Natural killer cell (primary cell): ENCODE data around the gene SNRPD3. TPM values are rescaled to one million over a fixed set of nuclear protein-coding genes. Genes with fewer than 3 reads are reported as not detected.

Experiments
- ATAC-seq, 3 donors: fragments of 150-1000 bp in 2 of 3; fragments of 200-7000 bp in 1 of 3; cut with Tn5 transposase; 1 replicate in 1 of 3; 2 replicates in 2 of 3; pipeline ENCODE4 v1.10.0; 2021; ENCODE audit warnings: mild to moderate bottlenecking in 2 of 3, moderate library complexity in 2 of 3
- DNase-seq, 2 donors: peaks; one replicate each; pipeline versions ENCODE4 v3.0.0 to v3.0.0-alpha.2; 2013 to 2021; ENCODE audit warnings: mixed read lengths in 1 of 2
- H3K27ac ChIP-seq: one replicate; pipeline ENCODE4 v1.5.1; 2013; ENCODE audit warnings: mild to moderate bottlenecking, low read length
- H3K27me3 ChIP-seq: one replicate; pipeline ENCODE4 v1.6.1; 2013; ENCODE audit warnings: low read length; ENCODE audit not compliant: control insufficient read depth, insufficient read depth
- H3K36me3 ChIP-seq: one replicate; pipeline ENCODE4 v1.6.1; 2013; ENCODE audit warnings: low read length; ENCODE audit not compliant: control insufficient read depth, insufficient read depth
- H3K4me1 ChIP-seq: one replicate; pipeline ENCODE4 v1.6.1; 2013; ENCODE audit warnings: low read length; ENCODE audit not compliant: control insufficient read depth, insufficient read depth
- H3K4me3 ChIP-seq: one replicate; pipeline ENCODE4 v1.5.1; 2013; ENCODE audit warnings: low read length
- H3K9me3 ChIP-seq: one replicate; pipeline ENCODE4 v1.6.1; 2013; ENCODE audit warnings: low read length; ENCODE audit not compliant: control insufficient read depth, insufficient read depth
- H3K27ac Mint-ChIP-seq, 2 donors: one replicate each; pipeline ENCODE4 v1.8.0; 2022; ENCODE audit warnings: mild to moderate bottlenecking in 2 of 2, mixed read lengths in 2 of 2, moderate library complexity in 1 of 2
- H3K27me3 Mint-ChIP-seq, 2 donors: one replicate each; pipeline ENCODE4 v1.8.0; 2022; ENCODE audit warnings: low read depth in 2 of 2, mixed read lengths in 2 of 2
- H3K36me3 Mint-ChIP-seq: one replicate; pipeline ENCODE4 v1.8.0; 2022; ENCODE audit warnings: mixed read lengths
- H3K4me1 Mint-ChIP-seq, 2 donors: one replicate each; pipeline ENCODE4 v1.8.0; 2022; ENCODE audit warnings: mixed read lengths in 2 of 2
- H3K4me3 Mint-ChIP-seq: one replicate; pipeline ENCODE4 v1.8.0; 2022; ENCODE audit warnings: mild to moderate bottlenecking, moderate library complexity, mixed read lengths
- H3K9me3 Mint-ChIP-seq, 2 donors: one replicate each; pipeline ENCODE4 v1.8.0; 2022; ENCODE audit warnings: mixed read lengths in 2 of 2
- WGBS: methylation state at CpG from one replicate; pipeline ENCODE4 v1.1.7; 2013; ENCODE audit warnings: missing lambda C conversion rate; ENCODE audit not compliant: insufficient coverage; 5-methylcytosine and 5-hydroxymethylcytosine counted together
- intact Hi-C: fragments of 100-400 bp; cut with micrococcal nuclease; formaldehyde crosslinking; loops from one replicate; pipeline ENCODE4 v1.14.2; 2022
- total RNA-seq, 4 donors: library from RNA; stranded (reverse); fragments of 120-200 nt in 1 of 4; gene quantifications; one replicate each; pipeline versions ENCODE4 v1.2.3 to v1.2.4, GENCODE V29; 2013 to 2022
- TF ChIP-seq, protein P1 (sequence below): fragments of 200-600 bp; IDR thresholded peaks from one replicate; pipeline ENCODE4 v1.8.0; 2022; ENCODE audit warnings: antibody characterized with exemption

The SNRPD3 gene
- total RNA-seq = 10 to 100 TPM; 40.9 to 44.6 (median 44.0) TPM
- 100.0 TPM for total RNA-seq (2013)

DNA sequence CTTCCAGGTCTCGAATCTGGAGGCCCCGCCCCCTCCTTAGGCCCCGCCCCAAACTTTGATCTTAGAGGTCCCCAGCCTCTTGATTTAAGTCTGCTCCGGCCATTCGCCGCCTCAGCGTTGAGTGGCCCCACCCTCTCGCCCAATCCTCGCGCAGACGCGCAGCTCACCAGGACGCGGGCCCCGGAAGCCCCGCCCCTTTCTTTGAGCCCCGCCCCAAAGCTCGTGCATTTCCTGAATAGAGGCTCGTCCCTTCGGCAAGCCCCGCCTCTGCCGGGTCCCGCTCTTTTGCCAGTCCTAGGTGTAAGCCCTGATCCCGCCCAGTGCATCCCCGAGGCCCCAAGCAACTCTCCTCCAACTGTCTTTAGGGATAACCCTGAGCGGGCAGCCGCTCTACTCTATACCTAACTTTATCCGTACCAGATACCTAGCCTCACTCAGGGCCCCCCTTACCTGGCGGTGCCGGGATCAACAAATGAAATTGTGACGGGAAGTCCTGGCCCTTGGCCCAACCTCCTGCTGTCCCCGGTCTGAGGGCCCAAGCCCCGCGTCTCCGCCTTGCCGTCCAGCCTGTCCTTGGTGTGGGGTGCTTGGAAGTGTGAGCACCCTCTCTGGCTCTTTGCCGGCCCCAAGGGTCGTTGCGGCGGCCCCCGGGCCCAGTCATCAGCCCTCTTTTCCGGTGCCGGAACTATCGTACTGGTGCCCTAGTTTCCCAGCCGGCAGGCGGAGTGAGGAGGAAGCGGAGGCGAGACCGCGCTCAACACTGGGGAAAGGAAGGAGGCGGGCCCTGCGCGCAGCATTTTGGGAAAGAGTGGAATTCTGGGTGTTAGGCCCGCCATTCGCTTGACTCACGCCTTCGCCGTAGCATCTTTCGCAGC is at the start of gene SNRPD3:
TSS of gene SNRPD3 (plus strand) at position 835 of the 875 bp plus-strand sequence. CDS start 1,676 bp downstream, outside the sequence.
- Mint-ChIP-seq H3K9me3 (no peaks in the 10 kb centered on the region), H3K27ac (peak within 1 kb of the TSS; percentile 99), H3K27me3 (no peaks in the 10 kb centered on the region), H3K36me3 (no peaks in the 10 kb centered on the region), H3K4me1 (peaks cover 64 to 71% of the 10 kb centered on the region in 2 donors), H3K4me3 (peak within 1 kb of the TSS; percentile 98)
- Histone ChIP-seq H3K4me1 (peaks cover 37% of the 10 kb centered on the region), H3K36me3 (peaks cover 20% of the 10 kb centered on the region), H3K27ac (peak within 1 kb of the TSS; percentile 87), H3K27me3 (no peaks in the 10 kb centered on the region), H3K4me3 (peak within 1 kb of the TSS; percentile 88), H3K9me3 (no peaks in the 10 kb centered on the region)
- TF ChIP-seq, protein P1, sequence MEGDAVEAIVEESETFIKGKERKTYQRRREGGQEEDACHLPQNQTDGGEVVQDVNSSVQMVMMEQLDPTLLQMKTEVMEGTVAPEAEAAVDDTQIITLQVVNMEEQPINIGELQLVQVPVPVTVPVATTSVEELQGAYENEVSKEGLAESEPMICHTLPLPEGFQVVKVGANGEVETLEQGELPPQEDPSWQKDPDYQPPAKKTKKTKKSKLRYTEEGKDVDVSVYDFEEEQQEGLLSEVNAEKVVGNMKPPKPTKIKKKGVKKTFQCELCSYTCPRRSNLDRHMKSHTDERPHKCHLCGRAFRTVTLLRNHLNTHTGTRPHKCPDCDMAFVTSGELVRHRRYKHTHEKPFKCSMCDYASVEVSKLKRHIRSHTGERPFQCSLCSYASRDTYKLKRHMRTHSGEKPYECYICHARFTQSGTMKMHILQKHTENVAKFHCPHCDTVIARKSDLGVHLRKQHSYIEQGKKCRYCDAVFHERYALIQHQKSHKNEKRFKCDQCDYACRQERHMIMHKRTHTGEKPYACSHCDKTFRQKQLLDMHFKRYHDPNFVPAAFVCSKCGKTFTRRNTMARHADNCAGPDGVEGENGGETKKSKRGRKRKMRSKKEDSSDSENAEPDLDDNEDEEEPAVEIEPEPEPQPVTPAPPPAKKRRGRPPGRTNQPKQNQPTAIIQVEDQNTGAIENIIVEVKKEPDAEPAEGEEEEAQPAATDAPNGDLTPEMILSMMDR = no peak
- intact Hi-C loops = no loop called here
- ATAC-seq = peak; percentile 87 to 96 (median 89)
- peak; percentile 95 to 99 for DNase-seq
- under 1% methylated on average over 59 of the region's 59 CpGs for WGBS

DNA sequence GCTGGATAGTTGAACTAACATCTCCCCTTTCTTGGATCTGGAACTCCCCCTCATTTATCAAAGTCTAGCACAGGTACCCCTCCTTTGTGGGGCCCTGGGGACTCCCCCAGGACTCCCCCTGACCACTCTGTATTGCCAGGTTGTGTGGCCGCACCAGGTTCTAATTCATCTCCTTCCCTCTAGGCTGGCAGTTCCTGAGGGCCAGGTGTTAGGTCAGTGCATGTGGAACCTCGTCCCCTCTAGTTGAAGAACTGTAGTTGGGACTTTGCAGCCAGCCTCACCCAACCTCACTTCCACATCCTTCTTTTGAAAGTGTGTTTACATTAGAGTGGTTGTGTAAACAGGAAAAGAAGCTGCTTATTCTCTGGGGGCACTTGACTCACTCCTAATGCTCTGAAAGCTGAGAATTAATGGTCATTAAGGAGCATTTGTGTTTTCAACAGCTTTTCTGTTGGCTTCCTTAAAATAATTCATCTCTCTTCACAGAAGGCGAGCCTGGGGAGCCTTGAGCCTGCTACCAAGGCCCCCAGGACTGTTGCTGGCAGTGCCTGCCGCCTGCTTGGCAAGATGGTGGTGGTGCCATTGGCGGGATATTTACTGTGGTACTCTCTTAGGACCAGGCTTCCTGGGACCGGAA is 48.9 kb upstream of the SNRPD3 start:
- Histone ChIP-seq H3K27ac (no peak overlapping the region), H3K4me1 (peaks cover 30% of the 10 kb centered on the region), H3K4me3 (no peak overlapping the region), H3K27me3 (no peaks in the 10 kb centered on the region), H3K9me3 (no peaks in the 10 kb centered on the region), H3K36me3 (no peaks in the 10 kb centered on the region)
- no peak overlapping the region for H3K4me3 Mint-ChIP-seq
- 63% methylated on average over 5 of the region's 6 CpGs for WGBS
- no peak for ATAC-seq
- intact Hi-C loops = no loop called here
- peaks cover 28 to 29% of the 10 kb centered on the region in 2 donors for H3K4me1 Mint-ChIP-seq
- no peaks in the 10 kb centered on the region for H3K9me3 Mint-ChIP-seq
- DNase-seq = no peak
- no peaks in the 10 kb centered on the region for H3K36me3 Mint-ChIP-seq
- TF ChIP-seq, protein P1 = no peak
- H3K27ac Mint-ChIP-seq = no peak overlapping the region
- no peaks in the 10 kb centered on the region for H3K27me3 Mint-ChIP-seq

DNA sequence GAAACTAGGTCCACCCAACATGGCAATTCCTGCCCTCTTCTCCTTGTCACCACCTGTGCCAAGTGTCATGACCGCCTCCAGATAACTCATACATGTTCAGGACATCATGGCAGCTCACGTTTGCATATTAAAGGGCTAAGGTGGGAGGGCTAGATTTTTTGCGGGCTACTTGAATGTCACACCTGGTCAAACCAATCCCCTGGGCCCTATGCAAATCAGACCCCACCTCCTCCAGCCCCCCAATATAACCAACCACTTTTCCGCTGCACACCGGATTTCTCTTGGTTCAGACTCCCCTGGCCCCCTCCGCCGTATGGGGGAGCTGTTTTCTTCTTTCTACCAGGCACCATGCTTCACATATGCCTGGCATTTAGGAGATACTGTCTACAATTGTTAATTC is 48.1 kb upstream of the SNRPD3 start:
- no peaks in the 10 kb centered on the region for H3K36me3 ChIP-seq
- ATAC-seq = no peak
- intact Hi-C loops = no loop called here
- no peaks in the 10 kb centered on the region for H3K27me3 Mint-ChIP-seq
- no peak overlapping the region for H3K4me3 ChIP-seq
- 94% methylated on average over 6 of the region's 7 CpGs for WGBS
- no peak for DNase-seq
- no peaks in the 10 kb centered on the region for H3K9me3 Mint-ChIP-seq
- H3K4me1 Mint-ChIP-seq = peaks cover 36% of the 10 kb centered on the region in 2 donors
- H3K4me1 ChIP-seq = peaks cover 37% of the 10 kb centered on the region
- TF ChIP-seq, protein P1 = no peak
- no peaks in the 10 kb centered on the region for H3K9me3 ChIP-seq
- H3K27ac ChIP-seq = no peak overlapping the region
- no peaks in the 10 kb centered on the region for H3K27me3 ChIP-seq
- H3K36me3 Mint-ChIP-seq = no peaks in the 10 kb centered on the region
- no peak overlapping the region for H3K4me3 Mint-ChIP-seq
- no peak overlapping the region for H3K27ac Mint-ChIP-seq
